ENCODE results near the gene FOXJ1.
"Not testable (repeated sequence)": the region's sequence is repeated elsewhere in the genome, so short reads cannot be mapped to it uniquely, and the experiment has no call there.

Gene FOXJ1

GRCh38 chr17:76141212-76142038, at the start of gene FOXJ1:
TSS of gene FOXJ1 (minus strand) at chr17:76141245. CDS start at chr17:76140395, 850 bp downstream.
- DNase-seq = peak; percentile 98

GRCh38 chr17:76189741-76190140, 48.7 kb upstream of the FOXJ1 start:
- DNase-seq = no peak

- no peak for DNase-seq
Observed at GRCh38 chr17:76189247-76189646, 48.2 kb upstream of the FOXJ1 start.

- no peak for DNase-seq
Observed at GRCh38 chr17:76188213-76189016, 47.4 kb upstream of the FOXJ1 start.

GRCh38 chr17:76186774-76187173, 45.7 kb upstream of the FOXJ1 start:
- DNase-seq = not testable (repeated sequence)

GRCh38 chr17:76184290-76184689, 43.2 kb upstream of the FOXJ1 start:
- no peak for DNase-seq

GRCh38 chr17:76182016-76182764, 41.1 kb upstream of the FOXJ1 start:
- DNase-seq = peak; percentile 86

- no peak for DNase-seq
Observed at GRCh38 chr17:76179496-76180467, 38.7 kb upstream of the FOXJ1 start.

- no peak for DNase-seq
Observed at GRCh38 chr17:76178124-76178523, 37.1 kb upstream of the FOXJ1 start.

GRCh38 chr17:76176701-76177574, 35.9 kb upstream of the FOXJ1 start:
- DNase-seq = no peak

GRCh38 chr17:76174037-76174436, 33.0 kb upstream of the FOXJ1 start:
- DNase-seq = no peak

- DNase-seq = no peak
Observed at GRCh38 chr17:76173474-76173873, 32.4 kb upstream of the FOXJ1 start.

- peak; percentile 28 for DNase-seq
Observed at GRCh38 chr17:76171706-76172105, 30.7 kb upstream of the FOXJ1 start.

- DNase-seq = no peak
Observed at GRCh38 chr17:76170114-76170513, 29.1 kb upstream of the FOXJ1 start.

- no peak for DNase-seq
Observed at GRCh38 chr17:76166906-76167305, 25.9 kb upstream of the FOXJ1 start.

- DNase-seq = no peak
Observed at GRCh38 chr17:76166168-76166567, 25.1 kb upstream of the FOXJ1 start.

- DNase-seq = no peak
Observed at GRCh38 chr17:76164331-76164730, 23.3 kb upstream of the FOXJ1 start.

- no peak for DNase-seq
Observed at GRCh38 chr17:76163919-76164318, 22.9 kb upstream of the FOXJ1 start.

GRCh38 chr17:76161619-76162266, 20.7 kb upstream of the FOXJ1 start:
- no peak for DNase-seq

GRCh38 chr17:76160896-76161528, 20.0 kb upstream of the FOXJ1 start:
- DNase-seq = no peak

Measured in NCI-H1436 (cell line).